Measurements from ENCODE around the gene MSANTD2. TPM values are rescaled to one million over a fixed set of nuclear protein-coding genes. Genes with fewer than 3 reads are reported as not detected.
A peak's percentile ranks its signal among the peaks of the same experiment; 100 is the strongest.

MSANTD2 gene
- total RNA-seq, 1 experiment from 2014 or later = 8.6 TPM

GRCh38 chr11:124738713-124739478 is 61.3 kb downstream of the MSANTD2 start:
- no peaks in the 10 kb centered on the region for H4K20me1 ChIP-seq (ENCODE audit: insufficient read depth)
- no TSS peak for BruUV-seq (replicated peaks)
- 0 out of 2 replicates have a peak, but pooled peaks cover 5% of the 10 kb centered on the region for H3K79me2 ChIP-seq (ENCODE audit: insufficient read depth, low read length)
- H3K9ac ChIP-seq (ENCODE audit: low read length) = peak overlapping the region; percentile 64
- peak overlapping the region; percentile 68 for H2AFZ ChIP-seq (ENCODE audit: low read depth, low read length, poor library complexity, severe bottlenecking)
- H3K4me1 ChIP-seq (ENCODE audit: control insufficient read depth in 1 of 2, insufficient read depth in 2 of 2, low read length in 2 of 2) = peaks cover 3 to 15% of the 10 kb centered on the region in 2 experiments; a peak in 3 of 4 replicates
- CTCF ChIA-PET = interaction anchor here (0.9 to 1.1 kb wide), 2 partner anchors 9 to 25 kb away, joined by 3 read pairs; no protein-coding TSS in a partner anchor
- POLR2A ChIA-PET = no interaction called here
- no peaks in the 10 kb centered on the region for H3K9me3 ChIP-seq (ENCODE audit: control insufficient read depth in 1 of 2, insufficient read depth in 1 of 2, low read depth in 1 of 2, low read length in 2 of 2)
- H3K9me2 ChIP-seq (ENCODE audit: insufficient read depth) = no peaks in the 10 kb centered on the region
- RAD21 ChIA-PET (ENCODE audit: low non-redundant PET in 1 of 2, low total read pairs in 2 of 2, uncharacterized antibody in 2 of 2, unreplicated experiment in 2 of 2) = no interaction called here
- H3K27me3 ChIP-seq (ENCODE audit: insufficient read depth, low read length) = peaks cover 7% of the 10 kb centered on the region; the same call in 1 of the 2 replicates
- DNase-seq (ENCODE audit: low read depth, low spot score) (no peak), ATAC-seq (no peak)
- peak overlapping the region; percentile 100 for H3K4me2 ChIP-seq (ENCODE audit: low read length)
- intact Hi-C loops (cut with micrococcal nuclease) = no loop called here
- H3K27ac ChIP-seq (ENCODE audit: low read depth, low read length) = no peak overlapping the region
- H3K36me3 ChIP-seq (ENCODE audit: control insufficient read depth in 1 of 2, insufficient read depth in 2 of 2, low read length in 2 of 2) = no peaks in the 10 kb centered on the region
- peak overlapping the region; percentile 65 to 84 for H3K4me3 ChIP-seq (replicated peaks in 1 of 2; ENCODE audit: low read depth in 1 of 2, low read length in 2 of 2)
- TF ChIP-seq, protein P1, sequence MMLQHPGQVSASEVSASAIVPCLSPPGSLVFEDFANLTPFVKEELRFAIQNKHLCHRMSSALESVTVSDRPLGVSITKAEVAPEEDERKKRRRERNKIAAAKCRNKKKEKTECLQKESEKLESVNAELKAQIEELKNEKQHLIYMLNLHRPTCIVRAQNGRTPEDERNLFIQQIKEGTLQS (IDR thresholded peaks at IDR 0.05) = no peak
- TF ChIP-seq SIN3A (IDR thresholded peaks at IDR 0.05; ENCODE audit: low read depth) (no peak), CTCF (IDR thresholded peaks at IDR 0.05 in 2 of 3, conservative IDR thresholded peaks at IDR 0.05 in 1 of 3; ENCODE audit: borderline replicate concordance in 1 of 3, insufficient read depth in 1 of 3, low read depth in 2 of 3, low read length in 2 of 3) (no peak), POLR2A (IDR thresholded peaks at IDR 0.05; ENCODE audit: borderline replicate concordance, extremely low read depth, insufficient read depth, insufficient read length) (no peak)
- TF ChIP-seq, protein P2, sequence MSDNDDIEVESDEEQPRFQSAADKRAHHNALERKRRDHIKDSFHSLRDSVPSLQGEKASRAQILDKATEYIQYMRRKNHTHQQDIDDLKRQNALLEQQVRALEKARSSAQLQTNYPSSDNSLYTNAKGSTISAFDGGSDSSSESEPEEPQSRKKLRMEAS (IDR thresholded peaks at IDR 0.05) = no peak

Data from HCT116 (cell line).